GM12872 (cell line): ENCODE data around the gene BMPR1A.

ENCODE experiments used
- CTCF ChIP-seq: IDR thresholded peaks from 3 replicates; pipeline ENCODE4 v1.5.1; 2011; ENCODE audit warnings: low read depth, mild to moderate bottlenecking, low read length, moderate library complexity; ENCODE audit not compliant: insufficient read depth

The BMPR1A gene

GRCh38 chr10:86972613-86973380, 216.4 kb downstream of the BMPR1A start:
- no peak for TF ChIP-seq CTCF

- no peak for TF ChIP-seq CTCF
Observed at GRCh38 chr10:86974484-86974883, 218.1 kb downstream of the BMPR1A start.

DNA sequence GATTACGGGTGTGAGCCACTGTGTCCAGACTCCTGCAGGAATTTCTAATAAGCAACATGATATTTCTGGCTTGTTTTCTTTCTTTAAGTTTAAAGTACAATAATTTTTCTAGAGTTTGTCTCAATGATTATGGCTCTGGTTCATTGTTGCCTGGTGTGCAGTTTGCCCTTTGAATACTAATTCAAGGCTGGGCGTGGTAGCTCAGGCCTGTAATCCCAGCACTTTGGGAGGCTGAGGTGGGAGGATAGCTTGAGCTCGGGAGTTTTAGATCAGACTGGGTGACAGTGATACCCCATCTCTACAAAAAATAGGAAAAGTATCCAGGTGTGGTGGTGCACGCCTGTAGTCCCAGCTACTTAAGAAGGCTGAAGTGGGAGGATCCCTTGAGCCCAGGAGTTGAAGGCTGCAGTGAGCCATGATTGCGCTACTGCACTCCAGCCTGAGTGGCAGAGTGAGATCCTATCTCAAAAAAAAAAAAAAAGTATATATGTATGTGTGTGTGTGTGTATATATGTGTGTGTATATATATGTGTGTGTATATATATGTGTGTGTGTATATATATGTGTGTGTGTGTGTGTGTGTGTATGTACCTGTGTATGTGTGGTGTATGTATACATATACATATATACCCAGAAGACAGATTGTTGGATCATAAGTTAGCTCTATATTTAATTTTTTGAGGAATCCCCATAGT, 220.1 kb downstream of the BMPR1A start:
- TF ChIP-seq CTCF = no peak

DNA sequence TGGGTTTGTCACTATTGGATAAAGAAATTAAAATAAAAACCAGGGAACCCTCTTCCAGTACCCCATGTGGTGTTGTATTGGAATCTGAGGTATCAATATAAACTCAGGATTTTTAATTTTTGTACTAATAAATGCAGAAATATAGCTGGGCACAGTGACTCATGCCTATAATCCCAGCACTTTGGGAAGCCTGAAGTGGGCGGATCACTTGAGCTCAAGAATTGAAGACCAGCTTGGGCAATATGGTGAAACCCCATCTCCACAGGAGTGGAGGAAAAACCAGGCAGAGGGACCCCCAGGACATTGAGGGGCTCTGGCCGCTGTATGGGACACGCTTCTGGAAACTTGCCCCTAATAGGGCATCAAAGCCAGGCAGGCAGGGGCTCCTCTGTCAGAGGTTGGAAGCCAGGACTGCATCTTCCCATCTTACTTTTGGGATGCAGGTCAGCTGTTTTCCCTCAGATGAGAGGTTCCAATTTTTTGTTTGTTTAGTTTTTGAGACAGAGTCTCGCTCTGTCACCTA, 222.9 kb downstream of the BMPR1A start:
- no peak for TF ChIP-seq CTCF

GRCh38 chr10:86979977-86980448, 223.6 kb downstream of the BMPR1A start:
- no peak for TF ChIP-seq CTCF

DNA sequence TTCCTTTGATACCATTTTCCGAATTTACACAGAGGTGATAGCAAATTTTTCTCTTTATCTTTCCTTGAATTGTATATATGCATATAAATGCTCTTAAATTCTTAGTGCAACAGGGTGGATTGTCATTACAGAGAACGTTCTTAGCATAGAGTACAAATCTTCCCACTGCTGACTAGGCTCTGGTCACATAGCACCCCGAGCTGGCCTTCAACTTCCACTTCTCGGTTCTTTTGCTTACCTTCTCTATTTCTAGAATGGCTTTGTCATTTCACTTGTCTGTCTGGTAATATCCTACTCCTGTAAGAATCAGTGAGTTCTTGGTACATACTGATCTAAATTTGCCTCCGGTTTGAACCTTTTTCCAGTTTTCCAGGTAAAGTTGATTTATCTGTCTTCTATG, 225.3 kb downstream of the BMPR1A start:
- no peak for TF ChIP-seq CTCF
